ENCODE data around the gene CELF5. TPM values are rescaled to one million over a fixed set of nuclear protein-coding genes. Genes with fewer than 3 reads are reported as not detected.
"Not testable (repeated sequence)": the region's sequence is repeated elsewhere in the genome, so short reads cannot be mapped to it uniquely, and the experiment has no call there.

The CELF5 gene
- total and polyA plus RNA-seq, 7 donors: under 0.01 to 1.1 (median 0.37) TPM; not detected in 1

DNA sequence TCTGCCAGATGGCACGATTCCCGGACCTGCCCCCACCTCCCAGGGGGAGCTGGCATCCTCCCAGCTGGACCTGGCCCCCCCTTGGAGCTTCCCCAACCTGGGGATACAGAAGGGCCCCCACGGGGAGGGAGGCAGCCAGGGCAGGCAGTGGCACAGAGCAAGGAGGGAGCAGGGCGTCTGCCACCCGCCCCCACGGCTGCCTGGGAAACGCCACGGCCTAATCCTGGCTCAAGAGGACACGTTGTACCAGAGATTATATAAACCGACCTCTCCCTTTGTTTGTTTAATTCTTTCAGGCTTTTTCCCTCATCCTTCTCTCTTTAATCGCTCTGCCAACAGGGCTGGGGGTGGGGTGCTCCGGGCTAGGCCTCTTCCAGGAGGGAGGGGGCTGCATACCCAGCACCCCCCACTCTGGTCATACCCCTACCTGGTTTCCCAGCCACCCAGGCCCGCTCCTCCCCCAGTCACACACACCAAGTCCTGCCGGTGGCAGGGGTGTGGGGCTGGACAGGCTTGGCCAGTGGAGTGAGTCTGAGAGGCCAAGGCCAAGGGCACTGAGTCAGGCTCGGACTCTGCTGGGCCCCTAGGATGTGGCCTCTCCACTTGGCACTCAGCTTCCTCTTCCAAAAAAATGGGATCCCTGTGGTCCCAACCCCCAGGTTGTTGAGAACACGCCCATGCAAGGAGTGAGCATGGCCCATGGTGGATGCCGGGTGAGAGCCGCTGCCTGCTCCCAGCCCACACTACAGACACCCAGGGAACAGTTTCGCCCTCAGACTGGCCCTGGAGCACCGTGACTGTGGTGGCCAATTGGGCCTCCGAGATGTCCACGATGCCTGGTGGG lies 112.4 kb downstream of the CELF5 start:
- peak overlapping the region; percentile 93 to 99 (median 97) for H3K27ac ChIP-seq
- H3K4me3 ChIP-seq: no peak overlapping the region
- no peaks in the 10 kb centered on the region for H3K9me3 ChIP-seq
- whole genome bisulfite sequencing, 2 donors: 17 to 45% methylated on average over 22 of the region's 22 CpGs
- TF ChIP-seq POLR2A (IDR thresholded peaks at IDR 0.05) (peak in 1 of 2 donors; percentile 28), POLR2AphosphoS5 (IDR thresholded peaks at IDR 0.05) (peak; percentile 94 to 97 (median 96)), EP300 (IDR thresholded peaks at IDR 0.05) (peak; percentile 95 to 99 (median 98))
- TF ChIP-seq, protein P1, sequence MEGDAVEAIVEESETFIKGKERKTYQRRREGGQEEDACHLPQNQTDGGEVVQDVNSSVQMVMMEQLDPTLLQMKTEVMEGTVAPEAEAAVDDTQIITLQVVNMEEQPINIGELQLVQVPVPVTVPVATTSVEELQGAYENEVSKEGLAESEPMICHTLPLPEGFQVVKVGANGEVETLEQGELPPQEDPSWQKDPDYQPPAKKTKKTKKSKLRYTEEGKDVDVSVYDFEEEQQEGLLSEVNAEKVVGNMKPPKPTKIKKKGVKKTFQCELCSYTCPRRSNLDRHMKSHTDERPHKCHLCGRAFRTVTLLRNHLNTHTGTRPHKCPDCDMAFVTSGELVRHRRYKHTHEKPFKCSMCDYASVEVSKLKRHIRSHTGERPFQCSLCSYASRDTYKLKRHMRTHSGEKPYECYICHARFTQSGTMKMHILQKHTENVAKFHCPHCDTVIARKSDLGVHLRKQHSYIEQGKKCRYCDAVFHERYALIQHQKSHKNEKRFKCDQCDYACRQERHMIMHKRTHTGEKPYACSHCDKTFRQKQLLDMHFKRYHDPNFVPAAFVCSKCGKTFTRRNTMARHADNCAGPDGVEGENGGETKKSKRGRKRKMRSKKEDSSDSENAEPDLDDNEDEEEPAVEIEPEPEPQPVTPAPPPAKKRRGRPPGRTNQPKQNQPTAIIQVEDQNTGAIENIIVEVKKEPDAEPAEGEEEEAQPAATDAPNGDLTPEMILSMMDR (IDR thresholded peaks at IDR 0.05): no peak
- H3K4me1 ChIP-seq: peaks cover 0 to 64% (median 58%) of the 10 kb centered on the region in 4 donors
- DNase-seq: peak; percentile 99
- no peaks in the 10 kb centered on the region for H3K36me3 ChIP-seq
- no peaks in the 10 kb centered on the region for H3K27me3 ChIP-seq
- intact Hi-C loops (cut with DNase I): loop anchor here (1.0 to 5.0 kb wide), 4 partner anchors 22 to 92 kb away; no protein-coding TSS in a partner anchor

DNA sequence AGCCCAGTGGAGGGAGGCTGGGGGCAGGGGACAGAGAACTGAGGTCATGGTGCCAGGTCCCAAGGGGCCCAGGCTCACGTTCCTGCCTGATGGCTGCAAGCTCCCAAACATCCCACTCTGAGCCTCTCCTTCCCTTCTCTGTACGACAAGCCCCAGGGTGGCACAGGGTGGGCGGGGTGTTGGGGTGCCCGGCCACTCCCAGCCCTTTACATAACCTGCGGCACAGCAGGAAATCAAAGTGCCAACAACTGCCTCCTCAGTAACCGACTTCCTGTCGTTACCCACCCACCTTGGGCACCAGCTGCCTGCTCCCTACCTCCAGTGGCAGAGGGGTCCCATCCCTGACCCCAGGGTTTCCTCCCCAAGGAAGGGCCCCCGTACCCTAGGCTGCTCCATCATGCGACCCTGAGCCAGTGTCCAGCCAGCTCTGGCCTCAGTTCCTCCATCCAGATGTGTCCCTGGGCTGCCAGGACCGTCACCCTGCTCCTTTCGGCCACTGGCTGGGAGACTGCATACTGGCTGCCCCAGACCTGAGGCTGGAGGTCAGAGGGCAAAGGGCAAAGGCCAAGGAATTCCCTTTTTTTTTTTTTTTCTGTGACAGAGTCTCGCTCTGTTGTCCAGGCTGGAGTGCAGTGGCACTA lies 114.2 kb downstream of the CELF5 start:
- no peaks in the 10 kb centered on the region for H3K27me3 ChIP-seq
- 18 to 28% methylated on average over 12 of the region's 12 CpGs for WGBS, 2 donors
- H3K4me1 ChIP-seq: peaks cover 0 to 71% (median 64%) of the 10 kb centered on the region in 4 donors
- peak; percentile 77 for DNase-seq
- H3K9me3 ChIP-seq: no peaks in the 10 kb centered on the region
- intact Hi-C loops (cut with DNase I): loop anchor here (5.0 kb wide), 1 partner anchor 39 kb away; no protein-coding TSS in a partner anchor
- H3K36me3 ChIP-seq: no peaks in the 10 kb centered on the region
- peak in 1 of 2 donors; percentile 44 for TF ChIP-seq POLR2A (IDR thresholded peaks at IDR 0.05)
- TF ChIP-seq, protein P1 (IDR thresholded peaks at IDR 0.05): no peak
- TF ChIP-seq EP300 (IDR thresholded peaks at IDR 0.05): no peak
- peak in 1 of 4 donors; percentile 1 for TF ChIP-seq POLR2AphosphoS5 (IDR thresholded peaks at IDR 0.05)
- H3K4me3 ChIP-seq: no peak overlapping the region
- H3K27ac ChIP-seq: peak overlapping the region; percentile 93 to 99 (median 97)

DNA sequence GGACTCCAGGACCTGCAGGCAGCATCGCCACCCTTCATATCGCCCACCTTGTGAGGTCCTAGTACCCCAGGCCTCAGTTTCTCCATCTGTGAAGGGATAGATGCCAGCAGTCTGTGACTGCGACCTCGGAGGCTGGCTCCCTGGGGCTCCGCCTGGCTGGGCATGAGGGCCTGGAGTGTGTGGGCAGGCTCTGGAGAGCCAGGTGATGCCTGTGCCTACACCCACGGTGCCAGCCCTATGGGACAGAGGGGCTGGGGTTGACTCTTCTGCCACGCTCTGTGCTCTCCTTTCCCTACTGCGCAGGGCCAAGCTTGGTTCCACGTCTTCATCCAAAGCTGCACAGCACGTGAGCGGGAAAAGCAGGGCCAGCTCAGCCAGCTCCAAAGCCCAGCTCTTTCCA lies 115.9 kb downstream of the CELF5 start:
- no peak overlapping the region for H3K4me3 ChIP-seq
- H3K4me1 ChIP-seq: peaks cover 0 to 71% (median 59%) of the 10 kb centered on the region in 4 donors
- H3K9me3 ChIP-seq: no peaks in the 10 kb centered on the region
- H3K27me3 ChIP-seq: no peaks in the 10 kb centered on the region
- 81 to 87% methylated on average over 11 of the region's 11 CpGs for WGBS, 2 donors
- no peak for DNase-seq
- peak overlapping the region; percentile 42 to 99 (median 70) for H3K27ac ChIP-seq
- H3K36me3 ChIP-seq: no peaks in the 10 kb centered on the region
- intact Hi-C loops (cut with DNase I): no loop called here
- TF ChIP-seq, protein P1 (IDR thresholded peaks at IDR 0.05): no peak
- no peak for TF ChIP-seq POLR2AphosphoS5 (IDR thresholded peaks at IDR 0.05)
- no peak for TF ChIP-seq POLR2A (IDR thresholded peaks at IDR 0.05)
- no peak for TF ChIP-seq EP300 (IDR thresholded peaks at IDR 0.05)

DNA sequence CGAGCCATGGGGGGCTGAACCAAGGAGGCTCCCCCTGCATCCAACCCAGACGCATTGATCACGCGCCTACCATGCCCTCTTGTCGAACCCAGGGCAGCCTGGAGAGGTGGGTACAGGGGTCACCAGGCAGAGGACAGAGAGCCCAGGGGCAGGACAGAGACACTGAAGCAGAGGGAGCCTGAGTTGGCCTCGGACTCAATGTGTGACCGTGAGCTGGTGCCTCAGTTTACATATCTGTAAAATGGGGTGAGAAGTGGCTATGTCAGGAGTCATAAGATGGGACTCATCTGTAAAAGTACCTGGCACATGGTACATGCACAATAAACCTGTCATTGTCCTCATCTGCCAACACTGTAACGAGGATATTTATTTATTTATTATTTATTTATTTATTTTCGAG lies 117.8 kb downstream of the CELF5 start:
- DNase-seq: no peak
- Histone ChIP-seq H3K27ac (peak overlapping the region; percentile 86 to 94 (median 91)), H3K4me3 (no peak overlapping the region), H3K27me3 (no peaks in the 10 kb centered on the region), H3K36me3 (no peaks in the 10 kb centered on the region), H3K4me1 (peaks cover 0 to 70% (median 60%) of the 10 kb centered on the region in 4 donors), H3K9me3 (no peaks in the 10 kb centered on the region)
- intact Hi-C loops (cut with DNase I): no loop called here
- TF ChIP-seq, protein P1 (IDR thresholded peaks at IDR 0.05): no peak
- no peak for TF ChIP-seq EP300 (IDR thresholded peaks at IDR 0.05)
- no peak for TF ChIP-seq POLR2AphosphoS5 (IDR thresholded peaks at IDR 0.05)
- no peak for TF ChIP-seq POLR2A (IDR thresholded peaks at IDR 0.05)
- 85 to 90% methylated on average over 9 of the region's 9 CpGs for WGBS, 2 donors

DNA sequence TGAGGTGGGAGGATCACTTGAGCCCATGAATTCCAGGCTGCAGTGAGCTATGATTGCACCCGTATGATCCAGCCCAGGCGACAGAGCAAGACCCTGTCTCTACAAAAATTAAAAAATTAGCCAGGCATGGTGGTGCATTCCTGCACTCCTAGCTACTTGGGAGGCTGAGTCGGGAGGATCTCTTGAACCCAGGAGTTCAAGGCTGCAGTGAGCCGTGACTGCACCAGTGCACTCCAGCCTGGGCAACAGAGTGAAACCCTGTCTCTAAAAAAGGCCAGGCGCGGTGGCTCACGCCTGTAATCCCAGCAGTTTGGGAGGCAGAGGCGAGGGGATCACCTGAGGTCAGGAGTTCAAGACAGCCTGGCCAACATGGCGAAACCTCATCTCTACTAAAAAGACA lies 118.5 kb downstream of the CELF5 start:
- Histone ChIP-seq H3K4me1 (peaks cover 0 to 70% (median 58%) of the 10 kb centered on the region in 4 donors), H3K27ac (peak overlapping the region; percentile 86 to 94 (median 91))
- H3K27me3 ChIP-seq; H3K9me3 ChIP-seq; H3K4me3 ChIP-seq; H3K36me3 ChIP-seq; DNase-seq; intact Hi-C loops (cut with DNase I): not testable (repeated sequence)
- WGBS, 2 donors: 87 to 90% methylated on average over 9 of the region's 9 CpGs

All from sigmoid colon (tissue), 7 donors.